GM21515 (cell line): ENCODE measurements around the gene ZFR2.
"Not testable (repeated sequence)": the region's sequence is repeated elsewhere in the genome, so short reads cannot be mapped to it uniquely, and the experiment has no call there.

ENCODE experiments used
- ATAC-seq: cut with Tn5 transposase; IDR thresholded peaks from one replicate; pipeline ENCODE4 v1.9.1; 2021; ENCODE audit not compliant: unreplicated experiment

ZFR2 gene

DNA sequence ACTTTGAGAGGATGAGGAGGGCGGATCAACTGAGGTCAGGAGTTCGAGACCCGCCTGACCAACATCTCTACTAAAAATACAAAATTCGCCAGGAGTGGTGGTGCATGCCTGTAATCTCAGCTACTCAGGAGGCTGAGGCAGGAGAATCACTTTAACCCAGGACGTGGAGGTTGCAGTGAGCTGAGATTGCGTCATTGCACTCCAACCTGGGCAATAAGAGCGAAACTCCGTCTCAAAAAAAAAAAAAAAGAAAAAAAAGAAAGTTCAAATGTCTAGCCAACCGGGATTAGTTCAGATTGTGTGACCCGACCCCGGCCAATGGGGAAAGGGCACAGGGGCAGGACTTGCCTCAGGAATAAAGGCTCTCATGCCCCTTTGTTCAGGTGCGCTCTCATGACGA lies 5.9 kb upstream of the ZFR2 start:
- not testable (repeated sequence) for ATAC-seq

DNA sequence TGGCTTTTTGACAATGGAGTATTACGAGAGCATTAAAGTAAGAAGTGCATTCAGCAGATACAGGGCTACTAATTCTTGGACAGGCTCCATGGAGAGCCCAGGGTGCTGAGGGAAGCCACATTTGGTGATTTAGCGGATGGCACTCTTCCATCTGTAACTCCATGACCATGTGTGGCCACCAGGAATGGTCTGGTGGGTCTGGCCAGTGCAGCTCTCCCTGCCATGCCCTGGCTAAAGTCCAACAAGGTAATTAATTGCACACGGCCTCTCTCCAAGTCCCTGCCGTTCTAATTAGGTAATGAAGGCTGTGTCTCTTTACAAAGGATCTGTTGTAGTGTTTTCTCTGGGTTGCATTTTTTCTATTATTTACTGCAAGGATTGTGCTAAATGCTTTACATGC lies 4.3 kb upstream of the ZFR2 start:
- ATAC-seq = no peak

DNA sequence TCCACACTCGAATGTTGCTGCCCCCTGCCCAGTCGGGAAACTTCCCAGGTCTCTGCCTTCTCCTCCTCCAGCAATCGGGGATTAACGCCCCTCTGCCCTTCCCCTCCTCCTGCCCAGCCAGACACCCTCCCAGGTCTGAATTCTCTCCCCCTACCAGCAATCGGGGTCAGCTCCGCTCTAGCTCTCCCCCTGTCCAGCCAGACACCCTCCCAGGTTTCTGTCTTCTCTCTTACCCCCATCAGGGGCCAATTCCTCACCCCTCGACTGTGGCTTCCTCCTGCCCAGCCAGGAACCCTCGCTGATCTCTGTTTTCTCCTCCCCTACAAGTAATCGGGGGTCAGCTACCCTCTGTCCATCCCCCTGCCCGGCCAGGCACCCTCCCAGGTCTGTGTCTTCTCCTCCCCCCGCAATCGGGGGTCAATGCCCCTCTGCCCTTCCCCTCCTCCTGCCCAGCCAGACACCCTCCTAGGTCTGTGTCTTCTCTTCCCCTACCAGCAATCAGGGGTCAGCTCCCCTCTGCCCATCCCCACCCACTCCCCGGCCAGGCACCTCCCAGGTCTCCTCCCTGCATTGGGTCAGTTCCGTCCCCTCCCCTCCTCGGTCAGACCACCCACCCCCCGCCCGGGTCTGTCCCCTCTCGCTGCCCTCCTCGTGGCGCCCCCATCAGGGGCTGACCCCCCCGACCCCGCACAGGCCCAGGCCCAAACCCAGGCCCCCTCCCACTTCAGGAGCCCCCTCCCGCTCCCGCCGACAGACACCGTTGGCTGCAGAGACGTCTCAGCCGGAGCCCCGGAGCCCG lies 668 bp downstream of the ZFR2 start:
- no peak for ATAC-seq

- ATAC-seq = no peak
Observed at GRCh38 chr19:3866910-3867638, 1.8 kb downstream of the ZFR2 start.

- no peak for ATAC-seq
Observed at GRCh38 chr19:3863648-3864047, 5.2 kb downstream of the ZFR2 start.

DNA sequence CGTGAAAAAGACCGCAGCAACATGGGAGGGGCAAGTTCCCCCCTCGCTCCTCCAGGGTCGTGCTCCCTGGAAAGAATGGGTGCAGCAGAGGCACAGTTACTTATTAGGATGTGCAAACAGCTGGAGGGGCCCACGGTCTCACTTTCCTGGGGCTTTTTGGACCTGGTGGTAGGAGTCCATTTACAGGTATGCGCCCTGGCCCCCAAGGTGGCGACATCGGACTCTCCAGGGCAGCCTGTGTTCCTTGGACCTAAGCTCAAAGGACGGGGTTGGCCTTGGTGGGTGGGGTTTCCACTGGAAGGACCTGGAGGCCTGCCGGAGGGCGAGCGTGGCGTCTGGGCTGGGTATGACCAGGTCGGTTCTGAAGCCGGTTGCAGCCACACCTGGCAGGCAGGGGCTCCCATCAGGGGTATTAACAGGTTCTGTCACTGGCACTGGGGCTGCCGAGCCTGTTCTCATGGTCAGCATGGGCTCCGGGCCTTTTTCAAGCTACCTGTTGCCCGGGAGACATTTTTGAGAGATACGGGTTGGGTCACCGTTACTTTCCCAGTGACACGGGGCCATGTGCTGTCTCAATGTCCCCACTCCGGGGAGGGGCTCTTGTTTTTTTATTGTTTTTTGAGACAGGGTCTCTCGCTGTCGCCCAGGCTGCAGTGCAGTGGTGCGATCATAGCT lies 5.9 kb downstream of the ZFR2 start:
- no peak for ATAC-seq

- no peak for ATAC-seq
Observed at GRCh38 chr19:3860499-3860898, 8.3 kb downstream of the ZFR2 start.

- ATAC-seq = no peak
Observed at GRCh38 chr19:3857449-3858003, 11.3 kb downstream of the ZFR2 start.

DNA sequence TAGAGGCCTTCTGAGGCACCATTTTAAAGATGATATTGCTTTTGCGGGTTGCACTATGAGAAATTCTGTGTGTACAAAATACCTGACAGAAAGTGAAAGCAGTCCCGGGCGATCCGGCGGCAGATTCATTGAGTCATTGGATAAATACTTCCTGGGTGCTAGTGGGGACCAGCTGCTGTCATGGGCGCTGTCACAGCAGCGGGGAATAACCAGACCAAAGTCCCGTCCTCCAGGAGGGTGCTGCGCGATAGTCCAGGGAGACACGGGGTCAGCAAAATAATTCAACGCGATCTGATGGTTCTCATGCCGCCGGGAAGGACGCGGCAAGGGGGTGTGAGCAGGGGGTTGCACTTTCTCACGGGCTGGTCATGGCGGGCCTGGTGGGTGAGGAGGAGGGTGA lies 13.5 kb downstream of the ZFR2 start:
- no peak for ATAC-seq

GRCh38 chr19:3852614-3853254 lies 16.1 kb downstream of the ZFR2 start:
- ATAC-seq = no peak

GRCh38 chr19:3852177-3852511 lies 16.7 kb downstream of the ZFR2 start:
- no peak for ATAC-seq

GRCh38 chr19:3851254-3852176 lies 17.3 kb downstream of the ZFR2 start:
- no peak for ATAC-seq

- ATAC-seq = no peak
Observed at GRCh38 chr19:3850320-3850972, 18.4 kb downstream of the ZFR2 start.

DNA sequence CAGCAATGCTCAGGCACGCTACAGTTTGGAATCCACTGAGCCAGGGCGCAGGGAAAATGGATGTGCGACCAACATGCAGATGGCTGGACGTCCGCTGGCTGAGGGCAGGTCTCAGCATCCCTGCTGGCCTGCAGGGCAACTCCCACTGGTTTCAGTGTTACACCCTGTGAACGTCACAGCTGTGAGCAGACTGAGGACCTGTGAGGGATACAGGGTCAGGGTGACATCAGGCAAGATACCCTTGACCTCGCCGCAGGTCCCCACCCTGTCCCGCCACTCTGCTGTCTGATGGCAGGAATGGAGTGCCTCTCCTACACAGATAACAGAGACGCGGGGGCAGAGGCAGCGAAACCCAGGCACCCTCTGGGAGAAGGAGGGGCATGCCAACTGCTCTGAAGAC lies 19.1 kb downstream of the ZFR2 start:
- no peak for ATAC-seq

DNA sequence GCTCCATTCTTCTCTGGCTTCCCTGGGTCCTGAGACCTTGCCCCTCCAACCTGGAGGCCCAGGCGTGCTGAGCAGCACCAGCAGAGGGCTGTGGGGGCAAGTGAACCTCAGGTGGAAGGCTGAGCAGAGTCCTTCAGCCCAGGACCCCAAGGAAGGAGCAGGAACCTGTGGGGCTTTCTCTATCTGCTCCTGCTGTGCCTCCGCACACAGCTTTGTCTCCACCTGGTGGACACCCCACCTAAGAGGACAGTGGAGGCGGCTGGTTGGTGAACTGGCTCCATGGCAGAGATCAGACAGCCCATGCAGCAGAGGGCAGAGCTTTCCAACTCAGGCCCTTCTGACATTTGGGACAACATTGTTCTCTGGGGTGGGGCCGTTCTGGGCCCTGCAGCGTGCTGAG lies 19.7 kb downstream of the ZFR2 start:
- ATAC-seq = no peak

- no peak for ATAC-seq
Observed at GRCh38 chr19:3844596-3844995, 24.2 kb downstream of the ZFR2 start.

DNA sequence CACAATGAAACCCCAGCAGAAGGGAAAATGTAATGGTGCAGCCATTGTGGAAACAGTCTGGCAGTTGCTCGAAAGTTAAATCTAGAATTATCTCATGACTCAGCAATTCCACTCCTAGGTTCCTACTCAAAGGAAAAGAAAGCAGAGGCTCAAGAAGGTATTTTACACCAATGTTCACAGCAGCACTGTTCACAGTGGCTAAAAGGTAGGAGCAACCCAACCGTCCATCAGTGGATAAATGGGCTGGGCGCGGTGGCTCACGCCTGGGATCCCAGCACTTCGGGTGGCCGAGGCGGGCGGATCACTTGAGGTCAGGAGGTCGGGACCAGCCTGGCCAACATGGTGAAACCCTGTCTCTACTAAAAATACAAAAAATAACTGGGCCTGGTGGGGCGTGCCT lies 25.9 kb downstream of the ZFR2 start:
- no peak for ATAC-seq

- no peak for ATAC-seq
Observed at GRCh38 chr19:3840804-3841203, 28.0 kb downstream of the ZFR2 start.

- ATAC-seq = no peak
Observed at GRCh38 chr19:3839941-3840340, 28.9 kb downstream of the ZFR2 start.

DNA sequence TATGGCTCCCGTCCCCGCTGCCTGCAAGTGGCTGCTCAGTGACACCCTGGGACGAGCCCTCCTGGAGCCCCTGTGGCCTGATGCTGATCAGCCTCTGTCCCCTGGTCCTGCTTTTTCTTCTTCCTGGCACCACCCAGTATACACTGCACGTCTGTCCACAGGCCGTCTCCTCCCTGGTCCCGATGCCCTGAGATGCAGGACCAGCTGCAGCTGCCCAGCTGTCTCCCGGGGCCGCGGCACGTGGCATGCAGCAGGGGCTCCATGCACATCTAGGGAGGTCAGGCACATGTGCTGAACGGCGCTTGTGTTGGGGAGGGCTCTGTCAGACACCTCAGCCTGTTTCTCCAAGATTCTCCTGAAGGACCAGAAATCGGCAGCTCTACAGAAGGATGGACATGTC lies 30.2 kb downstream of the ZFR2 start:
- ATAC-seq = no peak
